GM12865 (cell line): Measurements from ENCODE around the gene CA9.
A peak's percentile ranks its signal among the peaks of the same experiment; 100 is the strongest.
"Not testable (repeated sequence)": the region's sequence is repeated elsewhere in the genome, so short reads cannot be mapped to it uniquely, and the experiment has no call there.

Source experiments
- DNase-seq: peaks from one replicate; pipeline ENCODE4 v3.0.0; 2010; ENCODE audit warnings: low read depth
- H3K4me3 ChIP-seq: 2 replicates; pipeline ENCODE4 v1.5.1; 2011; ENCODE audit warnings: mild to moderate bottlenecking, low read depth, low read length, control low read depth
- TF ChIP-seq, protein P1 (sequence below): IDR thresholded peaks from 2 replicates; pipeline ENCODE4 v1.5.1; 2011; ENCODE audit warnings: low read length, control low read depth, low read depth, inconsistent platforms; ENCODE audit not compliant: insufficient read depth; ENCODE audit errors: missing control alignments

CA9 gene

GRCh38 chr9:35673132-35674024 lies at the start of gene CA9:
CA9 (plus strand) TSS chr9:35673928; CDS start chr9:35673960, 32 bp downstream.
- TF ChIP-seq, protein P1, sequence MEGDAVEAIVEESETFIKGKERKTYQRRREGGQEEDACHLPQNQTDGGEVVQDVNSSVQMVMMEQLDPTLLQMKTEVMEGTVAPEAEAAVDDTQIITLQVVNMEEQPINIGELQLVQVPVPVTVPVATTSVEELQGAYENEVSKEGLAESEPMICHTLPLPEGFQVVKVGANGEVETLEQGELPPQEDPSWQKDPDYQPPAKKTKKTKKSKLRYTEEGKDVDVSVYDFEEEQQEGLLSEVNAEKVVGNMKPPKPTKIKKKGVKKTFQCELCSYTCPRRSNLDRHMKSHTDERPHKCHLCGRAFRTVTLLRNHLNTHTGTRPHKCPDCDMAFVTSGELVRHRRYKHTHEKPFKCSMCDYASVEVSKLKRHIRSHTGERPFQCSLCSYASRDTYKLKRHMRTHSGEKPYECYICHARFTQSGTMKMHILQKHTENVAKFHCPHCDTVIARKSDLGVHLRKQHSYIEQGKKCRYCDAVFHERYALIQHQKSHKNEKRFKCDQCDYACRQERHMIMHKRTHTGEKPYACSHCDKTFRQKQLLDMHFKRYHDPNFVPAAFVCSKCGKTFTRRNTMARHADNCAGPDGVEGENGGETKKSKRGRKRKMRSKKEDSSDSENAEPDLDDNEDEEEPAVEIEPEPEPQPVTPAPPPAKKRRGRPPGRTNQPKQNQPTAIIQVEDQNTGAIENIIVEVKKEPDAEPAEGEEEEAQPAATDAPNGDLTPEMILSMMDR = no peak
- peak within 1 kb of the TSS; percentile 9 for H3K4me3 ChIP-seq
- no peak for DNase-seq

DNA sequence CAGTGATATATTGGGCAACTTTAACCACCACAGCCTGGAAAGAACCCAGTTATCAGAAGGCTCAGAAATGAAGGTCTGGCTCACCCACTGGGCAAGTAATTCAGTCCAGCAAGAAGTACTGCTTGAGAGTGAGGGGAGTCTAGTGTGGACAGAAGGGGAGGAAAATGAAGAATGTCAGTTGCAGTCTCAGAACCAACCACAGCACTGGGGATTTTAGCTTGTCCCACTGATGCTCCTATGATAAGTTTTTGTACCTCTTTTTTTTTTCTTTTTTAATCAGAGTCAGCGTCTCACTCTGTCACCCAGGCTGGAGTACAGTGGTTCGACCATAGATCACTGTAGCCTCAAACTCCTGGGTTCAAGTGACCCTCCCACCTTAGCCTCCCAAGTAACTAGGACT lies 46.2 kb upstream of the CA9 start:
- DNase-seq = no peak
- H3K4me3 ChIP-seq = no peak overlapping the region
- TF ChIP-seq, protein P1 = no peak

- TF ChIP-seq, protein P1 = no peak
- H3K4me3 ChIP-seq = no peak overlapping the region
- no peak for DNase-seq
Measured at GRCh38 chr9:35628389-35628991, 45.2 kb upstream of the CA9 start.

DNA sequence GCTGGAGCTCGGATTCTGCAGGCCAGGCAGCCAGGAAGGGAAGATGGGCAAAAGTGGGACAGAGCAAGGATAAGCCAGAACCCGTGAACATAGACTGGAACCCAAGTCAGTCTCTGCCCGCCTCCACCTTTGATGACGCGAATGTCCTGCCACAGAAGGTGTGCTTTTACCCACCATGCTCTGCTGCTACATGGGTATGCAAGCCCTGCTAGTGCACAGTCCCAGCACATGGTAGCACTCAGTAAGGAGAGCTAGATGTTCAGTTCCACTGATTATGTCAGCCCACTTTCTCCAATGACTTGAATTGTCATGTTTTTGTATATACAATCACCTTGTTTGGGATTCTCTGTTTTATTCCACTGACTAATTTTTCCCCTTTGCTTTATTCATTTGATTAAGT lies 44.1 kb upstream of the CA9 start:
- no peak for DNase-seq
- TF ChIP-seq, protein P1 = no peak
- H3K4me3 ChIP-seq = no peak overlapping the region

- TF ChIP-seq, protein P1 = no peak
- no peak overlapping the region for H3K4me3 ChIP-seq
- DNase-seq = no peak
Measured at GRCh38 chr9:35635730-35636129, 38.0 kb upstream of the CA9 start.

- no peak for DNase-seq
- TF ChIP-seq, protein P1 = no peak
- H3K4me3 ChIP-seq = no peak overlapping the region
Measured at GRCh38 chr9:35636135-35636876, 37.4 kb upstream of the CA9 start.

GRCh38 chr9:35636877-35637246 lies 36.9 kb upstream of the CA9 start:
- not testable (repeated sequence) for H3K4me3 ChIP-seq, DNase-seq

DNA sequence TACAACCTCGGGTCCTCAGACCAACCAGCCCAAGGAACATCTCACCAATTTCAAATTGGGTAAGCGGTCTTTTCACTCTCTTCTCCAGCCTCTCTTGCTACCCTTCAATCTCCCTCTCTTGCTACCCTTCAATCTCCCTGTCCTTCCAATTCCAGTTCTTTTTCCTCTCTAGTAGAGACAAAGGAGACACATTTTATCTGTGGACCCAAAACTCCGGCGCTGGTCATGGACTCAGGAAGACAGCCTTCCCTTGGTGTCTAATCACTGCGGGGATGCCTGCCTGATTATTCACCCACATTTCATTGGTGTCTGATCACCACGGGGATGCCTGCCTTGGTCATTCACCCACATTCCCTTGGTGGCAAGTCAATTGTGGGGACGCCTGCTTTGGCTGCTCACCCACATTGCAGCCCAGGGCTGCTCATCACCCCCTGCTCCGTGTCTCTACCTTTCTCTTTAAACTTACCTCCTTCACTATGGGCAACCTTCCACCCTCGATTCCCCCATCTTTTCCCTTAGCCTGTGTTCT lies 36.2 kb upstream of the CA9 start:
- not testable (repeated sequence) for DNase-seq, H3K4me3 ChIP-seq

DNA sequence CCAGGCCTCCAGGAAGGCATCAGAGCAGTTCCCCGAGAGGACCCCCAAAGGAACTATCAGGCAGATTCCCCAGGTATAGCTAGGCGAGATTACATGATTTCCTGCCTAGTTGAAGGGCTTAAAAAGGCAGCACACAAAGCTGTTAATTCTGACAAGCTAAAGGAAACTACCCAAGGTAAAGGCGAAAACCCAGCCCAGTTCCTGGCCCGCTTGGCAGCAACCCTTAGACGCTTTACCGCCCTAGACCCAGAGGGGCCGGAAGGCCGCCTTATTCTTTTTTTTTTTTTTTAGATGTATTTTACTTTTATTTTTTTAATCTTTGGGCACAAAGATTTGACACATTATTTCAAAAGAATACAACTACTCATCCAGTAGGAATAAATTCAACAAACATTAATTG lies 35.0 kb upstream of the CA9 start:
- not testable (repeated sequence) for H3K4me3 ChIP-seq

DNA sequence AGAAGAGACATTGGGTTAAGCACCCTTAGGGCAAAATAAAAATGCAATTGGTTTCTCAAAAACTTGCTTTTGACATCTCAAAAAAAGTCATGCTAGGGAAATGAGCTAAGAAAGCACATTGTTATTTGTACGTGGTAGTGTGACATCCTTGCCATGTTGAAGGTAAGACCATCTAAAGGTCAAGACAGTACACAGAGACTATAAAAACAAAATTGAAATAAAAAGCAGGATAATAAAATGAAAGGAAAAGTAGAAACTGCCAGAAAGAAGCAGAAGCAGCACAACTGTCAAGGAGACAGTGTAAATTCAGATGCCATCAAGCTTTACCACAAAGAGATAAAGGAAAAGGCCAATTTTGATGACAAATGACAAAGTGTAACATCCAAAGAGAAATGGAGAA lies 34.5 kb upstream of the CA9 start:
- not testable (repeated sequence) for H3K4me3 ChIP-seq, DNase-seq

More for the DNA sequence above, 35.0 kb upstream of the CA9 start:
- DNase-seq = not testable (repeated sequence)
